ENCODE results near the gene HEMK1.

DNA sequence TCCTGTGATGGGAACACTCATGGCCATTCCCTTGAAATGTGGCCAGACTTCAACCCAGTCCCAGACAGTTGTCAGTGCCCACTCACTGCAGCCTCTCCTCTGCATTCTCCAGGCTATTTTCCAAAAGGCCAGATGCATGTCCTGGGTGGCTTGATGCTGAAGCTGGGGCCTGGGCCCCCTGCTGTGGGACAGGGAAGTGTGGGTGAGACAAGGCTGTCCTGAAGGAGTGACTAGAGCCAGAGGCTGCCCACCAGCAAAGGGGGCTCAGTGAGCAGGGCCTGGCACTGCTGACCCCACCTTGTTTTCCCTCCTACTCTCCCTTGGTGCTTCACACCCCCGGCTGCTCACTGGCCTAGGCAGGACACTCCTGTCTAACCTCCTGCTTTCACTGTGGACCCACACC is 30.4 kb downstream of the HEMK1 start:
- TF ChIP-seq, protein P1, sequence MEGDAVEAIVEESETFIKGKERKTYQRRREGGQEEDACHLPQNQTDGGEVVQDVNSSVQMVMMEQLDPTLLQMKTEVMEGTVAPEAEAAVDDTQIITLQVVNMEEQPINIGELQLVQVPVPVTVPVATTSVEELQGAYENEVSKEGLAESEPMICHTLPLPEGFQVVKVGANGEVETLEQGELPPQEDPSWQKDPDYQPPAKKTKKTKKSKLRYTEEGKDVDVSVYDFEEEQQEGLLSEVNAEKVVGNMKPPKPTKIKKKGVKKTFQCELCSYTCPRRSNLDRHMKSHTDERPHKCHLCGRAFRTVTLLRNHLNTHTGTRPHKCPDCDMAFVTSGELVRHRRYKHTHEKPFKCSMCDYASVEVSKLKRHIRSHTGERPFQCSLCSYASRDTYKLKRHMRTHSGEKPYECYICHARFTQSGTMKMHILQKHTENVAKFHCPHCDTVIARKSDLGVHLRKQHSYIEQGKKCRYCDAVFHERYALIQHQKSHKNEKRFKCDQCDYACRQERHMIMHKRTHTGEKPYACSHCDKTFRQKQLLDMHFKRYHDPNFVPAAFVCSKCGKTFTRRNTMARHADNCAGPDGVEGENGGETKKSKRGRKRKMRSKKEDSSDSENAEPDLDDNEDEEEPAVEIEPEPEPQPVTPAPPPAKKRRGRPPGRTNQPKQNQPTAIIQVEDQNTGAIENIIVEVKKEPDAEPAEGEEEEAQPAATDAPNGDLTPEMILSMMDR (IDR thresholded peaks at IDR 0.05): no peak
- no peak for TF ChIP-seq EZH2 (IDR thresholded peaks at IDR 0.05; ENCODE audit: borderline replicate concordance, insufficient read depth, low read depth, low read length, poor library complexity, severe bottlenecking)

All from B cell (primary cell).